ENCODE measurements around the gene MYO18A. TPM values are rescaled to one million over a fixed set of nuclear protein-coding genes. Genes with fewer than 3 reads are reported as not detected.

Gene MYO18A
- total RNA-seq, 4 donors from 2014 or later = 526 to 1,058 (median 835) TPM

GRCh38 chr17:29116804-29117753 is 63.1 kb downstream of the MYO18A start:
- in situ Hi-C loops (cut with MboI; ENCODE audit: low sequenced_read_pairs in 4 of 4) = loop anchor here in 2 of 4 donors (5.0 to 10.0 kb wide), 2 partner anchors 150 to 152 kb away; no protein-coding TSS in a partner anchor

GRCh38 chr17:29115961-29116803 is 64.0 kb downstream of the MYO18A start:
- TF ChIP-seq CTCF (IDR thresholded peaks at IDR 0.05 in 4 of 5, conservative IDR thresholded peaks at IDR 0.05 in 1 of 5) (no peak), POLR2A (IDR thresholded peaks at IDR 0.05) (no peak)
- in situ Hi-C loops (cut with MboI; ENCODE audit: low sequenced_read_pairs in 4 of 4) (loop anchor here in 2 of 4 donors (5.0 to 10.0 kb wide), 2 partner anchors 149 to 151 kb away; no protein-coding TSS in a partner anchor), intact Hi-C loops (cut with DNase I; ENCODE audit: low total_unique reads) (no loop called here)
- Histone ChIP-seq H3K27me3 (no peaks in the 10 kb centered on the region), H3K36me3 (peaks cover 0 to 72% of the 10 kb centered on the region in 2 donors), H3K4me3 (no peak overlapping the region), H3K9me3 (no peaks in the 10 kb centered on the region), H3K27ac (peak overlapping the region; percentile 78 to 98 (median 84)), H3K4me1 (peaks cover 52 to 55% of the 10 kb centered on the region in 2 donors)
- ATAC-seq = no peak
- DNase-seq = no peak

More at GRCh38 chr17:29116804-29117753, 63.1 kb downstream of the MYO18A start:
- TF ChIP-seq POLR2A (IDR thresholded peaks at IDR 0.05) (no peak), CTCF (IDR thresholded peaks at IDR 0.05 in 4 of 5, conservative IDR thresholded peaks at IDR 0.05 in 1 of 5) (peak; percentile 78 to 94 (median 91))
- Histone ChIP-seq H3K9me3 (no peaks in the 10 kb centered on the region), H3K27me3 (no peaks in the 10 kb centered on the region), H3K36me3 (peaks cover 0 to 75% of the 10 kb centered on the region in 2 donors), H3K27ac (peak overlapping the region in 3 of 4 donors; percentile 51 to 98 (median 89)), H3K4me1 (peaks cover 43 to 46% of the 10 kb centered on the region in 2 donors), H3K4me3 (no peak overlapping the region)
- ATAC-seq = peak; percentile 21 to 31
- peak; percentile 49 to 83 for DNase-seq
- intact Hi-C loops (cut with DNase I; ENCODE audit: low total_unique reads) = loop anchor here (1.0 kb wide), 1 partner anchor 152 kb away; no protein-coding TSS in a partner anchor

GRCh38 chr17:29115435-29115834 is 64.8 kb downstream of the MYO18A start:
- peak overlapping the region; percentile 78 to 98 (median 84) for H3K27ac ChIP-seq
- intact Hi-C loops (cut with DNase I; ENCODE audit: low total_unique reads) (no loop called here), in situ Hi-C loops (cut with MboI; ENCODE audit: low sequenced_read_pairs in 4 of 4) (loop anchor here in 2 of 4 donors (5.0 to 10.0 kb wide), 2 partner anchors 148 to 151 kb away; no protein-coding TSS in a partner anchor)
- no peak overlapping the region for H3K4me3 ChIP-seq
- ATAC-seq (no peak), DNase-seq (peak in 1 of 2 donors; percentile 66)
- H3K27me3 ChIP-seq = no peaks in the 10 kb centered on the region
- H3K4me1 ChIP-seq = peaks cover 56 to 60% of the 10 kb centered on the region in 2 donors
- H3K9me3 ChIP-seq = no peaks in the 10 kb centered on the region
- TF ChIP-seq POLR2A (IDR thresholded peaks at IDR 0.05) = no peak
- no peak for TF ChIP-seq CTCF (IDR thresholded peaks at IDR 0.05 in 4 of 5, conservative IDR thresholded peaks at IDR 0.05 in 1 of 5)
- peaks cover 0 to 72% of the 10 kb centered on the region in 2 donors for H3K36me3 ChIP-seq

- no peak for ATAC-seq
- no peak for TF ChIP-seq CTCF (IDR thresholded peaks at IDR 0.05 in 4 of 5, conservative IDR thresholded peaks at IDR 0.05 in 1 of 5)
- no peak for TF ChIP-seq POLR2A (IDR thresholded peaks at IDR 0.05)
- DNase-seq = no peak
- Histone ChIP-seq H3K27ac (peak overlapping the region; percentile 78 to 98 (median 84)), H3K36me3 (peaks cover 0 to 72% of the 10 kb centered on the region in 2 donors), H3K4me1 (peaks cover 58 to 63% of the 10 kb centered on the region in 2 donors), H3K27me3 (no peaks in the 10 kb centered on the region), H3K4me3 (no peak overlapping the region), H3K9me3 (no peaks in the 10 kb centered on the region)
- in situ Hi-C loops (cut with MboI; ENCODE audit: low sequenced_read_pairs in 4 of 4) = loop anchor here in 1 of 4 donors (10.0 kb wide), 1 partner anchor 149 kb away; no protein-coding TSS in a partner anchor
- intact Hi-C loops (cut with DNase I; ENCODE audit: low total_unique reads) = loop anchor here (5.0 kb wide), 1 partner anchor 387 kb away; the partner anchor contains the start of genes NEK8 and TLCD1
Measured at GRCh38 chr17:29114141-29114540, 66.1 kb downstream of the MYO18A start.

All from gastrocnemius medialis (tissue), 4 donors.